Epithelial cell of esophagus (primary cell): ENCODE results near the gene DIAPH1.

Experiments
- DNase-seq: peaks from one replicate; pipeline ENCODE4 v3.0.0; 2010; ENCODE audit warnings: low read depth
- H3K4me3 ChIP-seq: 2 replicates; pipeline ENCODE4 v1.5.1; 2011; ENCODE audit warnings: mild to moderate bottlenecking, low read length, control low read depth
- CTCF ChIP-seq: IDR thresholded peaks from 2 replicates; pipeline ENCODE4 v1.5.1; 2011; ENCODE audit warnings: low read depth, mild to moderate bottlenecking, low read length, control low read depth, inconsistent platforms; ENCODE audit not compliant: insufficient read depth; ENCODE audit errors: missing control alignments

Gene DIAPH1

GRCh38 chr5:141567513-141568117 is 51.2 kb downstream of the DIAPH1 start:
- DNase-seq: no peak
- no peak overlapping the region for H3K4me3 ChIP-seq
- TF ChIP-seq CTCF: peak; percentile 87

GRCh38 chr5:141565826-141566570 is 52.8 kb downstream of the DIAPH1 start:
- DNase-seq: no peak
- no peak overlapping the region for H3K4me3 ChIP-seq
- no peak for TF ChIP-seq CTCF

- DNase-seq: peak; percentile 93
- TF ChIP-seq CTCF: peak; percentile 84
- H3K4me3 ChIP-seq: no peak overlapping the region
Observed at GRCh38 chr5:141564216-141564692, 54.5 kb downstream of the DIAPH1 start.

GRCh38 chr5:141560725-141561483 is 57.9 kb downstream of the DIAPH1 start:
- DNase-seq: peak; percentile 98
- peak; percentile 89 for TF ChIP-seq CTCF
- peak overlapping the region; percentile 24 for H3K4me3 ChIP-seq

- H3K4me3 ChIP-seq: peak overlapping the region; percentile 24
- TF ChIP-seq CTCF: no peak
- peak; percentile 85 for DNase-seq
Observed at GRCh38 chr5:141560151-141560550, 58.6 kb downstream of the DIAPH1 start.

GRCh38 chr5:141559461-141559860 is 59.3 kb downstream of the DIAPH1 start:
- H3K4me3 ChIP-seq: peak overlapping the region; percentile 21
- peak; percentile 96 for DNase-seq
- no peak for TF ChIP-seq CTCF
